ENCODE measurements around the gene PDLIM3.

PDLIM3 gene

DNA sequence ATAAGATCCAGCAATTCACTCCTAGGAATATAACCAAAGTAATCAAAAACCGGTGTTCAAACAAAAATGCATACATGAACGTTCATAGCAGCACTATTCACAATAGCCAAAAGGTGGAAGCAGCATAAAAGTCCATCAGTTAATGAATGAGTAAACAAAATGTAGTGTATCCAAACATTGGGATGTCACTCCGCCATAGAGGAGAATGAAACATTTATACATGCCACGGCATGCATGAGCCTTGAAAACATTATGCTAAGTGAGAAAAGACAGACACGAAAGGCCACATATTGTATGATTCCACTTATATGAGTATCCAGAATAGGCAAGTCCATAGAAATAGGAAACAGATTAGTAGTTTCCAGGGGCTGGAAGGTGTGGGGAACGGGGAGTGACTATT lies 11.0 kb upstream of the PDLIM3 start:
- Histone ChIP-seq H2BK15ac (ENCODE audit: low read length) (no peak overlapping the region), H3K4me1 (ENCODE audit: control insufficient read depth in 2 of 2, insufficient read depth in 1 of 2, low read depth in 1 of 2, low read length in 2 of 2) (peaks cover 3 to 4% of the 10 kb centered on the region in 2 donors), H3K4me2 (ENCODE audit: insufficient read depth, low read length, poor library complexity, severe bottlenecking) (no peak overlapping the region), H3K18ac (ENCODE audit: low read length) (no peak overlapping the region), H3K23ac (ENCODE audit: low read depth, low read length, poor library complexity) (no peak overlapping the region), H3K27ac (replicated peaks; ENCODE audit: low read length) (no peak overlapping the region), H2BK5ac (ENCODE audit: low read length) (no peak overlapping the region), H3K79me1 (ENCODE audit: low read depth, low read length) (no peaks in the 10 kb centered on the region), H2BK12ac (ENCODE audit: low read length) (no peak overlapping the region), H3K4ac (ENCODE audit: low read length) (no peak overlapping the region), H3K36me3 (replicated peaks in 1 of 2; ENCODE audit: control insufficient read depth in 2 of 2, insufficient read depth in 2 of 2, low read length in 2 of 2) (no peaks in the 10 kb centered on the region), H2BK120ac (ENCODE audit: low read depth, low read length) (no peak overlapping the region), H4K91ac (ENCODE audit: low read depth, low read length, poor library complexity) (no peak overlapping the region), H3K27me3 (ENCODE audit: control insufficient read depth in 3 of 3, insufficient read depth in 3 of 3, low read depth in 1 of 3, low read length in 3 of 3) (peaks cover 0 to 7% (median 0%) of the 10 kb centered on the region in 3 experiments), H2AK5ac (ENCODE audit: low read depth, low read length) (no peak overlapping the region), H3K9me3 (replicated peaks in 1 of 2; ENCODE audit: control insufficient read depth in 2 of 2, insufficient read depth in 1 of 2, low read depth in 1 of 2, low read length in 2 of 2) (no peaks in the 10 kb centered on the region), H3K9ac (ENCODE audit: low read depth, low read length, poor library complexity) (no peak overlapping the region), H3K14ac (ENCODE audit: low read length) (no peak overlapping the region), H2AFZ (ENCODE audit: low read length) (no peak overlapping the region), H3K4me3 (ENCODE audit: low read length in 2 of 2) (no peak overlapping the region), H4K8ac (ENCODE audit: low read depth, low read length) (no peak overlapping the region)
- no peak for DNase-seq (ENCODE audit: low spot score)
- no CpG with 5 or more reads among the region's 6 CpGs for WGBS, 2 donors (ENCODE audit: extremely low coverage in 2 of 2, insufficient read length in 2 of 2, insufficient replicate concordance in 1 of 2)

DNA sequence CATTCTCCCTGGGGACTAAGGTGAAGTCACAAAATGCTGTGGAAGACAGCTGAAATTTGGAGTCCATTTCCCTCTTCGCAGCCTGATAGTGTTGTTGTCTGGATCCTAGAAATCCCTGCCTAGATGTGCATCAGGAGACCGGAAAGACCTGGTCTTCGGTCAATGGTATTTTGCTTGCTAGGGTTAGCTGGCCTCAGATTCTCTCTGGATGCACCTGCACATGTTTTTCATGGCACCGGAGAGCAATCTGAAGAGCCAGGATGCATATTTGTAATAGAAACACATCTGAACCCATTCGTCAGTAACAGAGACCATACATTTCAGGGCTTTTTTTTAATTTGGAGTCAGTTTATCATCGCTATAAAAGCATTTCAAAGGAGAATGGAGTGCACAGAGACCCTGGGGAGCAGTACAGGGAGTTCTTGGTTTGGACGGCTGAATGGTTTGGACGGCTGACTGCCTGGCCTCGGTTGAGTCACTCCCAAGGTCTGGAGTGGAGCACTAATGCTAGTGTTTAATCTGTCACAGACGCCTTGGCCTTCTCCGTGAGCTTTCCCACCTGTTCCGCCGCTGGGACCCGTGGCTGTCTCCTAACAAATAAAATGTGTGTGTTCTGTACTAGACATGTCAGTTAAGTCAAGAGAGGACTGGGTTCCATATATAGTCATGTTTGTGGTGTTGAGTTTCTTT lies 7.5 kb upstream of the PDLIM3 start:
- H4K8ac ChIP-seq (ENCODE audit: low read depth, low read length) = no peak overlapping the region
- H2AK5ac ChIP-seq (ENCODE audit: low read depth, low read length) = no peak overlapping the region
- H3K9me3 ChIP-seq (replicated peaks in 1 of 2; ENCODE audit: control insufficient read depth in 2 of 2, insufficient read depth in 1 of 2, low read depth in 1 of 2, low read length in 2 of 2) = no peaks in the 10 kb centered on the region
- H3K4me3 ChIP-seq (ENCODE audit: low read length in 2 of 2) = no peak overlapping the region
- DNase-seq (ENCODE audit: low spot score) = no peak
- no peak overlapping the region for H2BK15ac ChIP-seq (ENCODE audit: low read length)
- no peaks in the 10 kb centered on the region for H3K79me1 ChIP-seq (ENCODE audit: low read depth, low read length)
- H2BK120ac ChIP-seq (ENCODE audit: low read depth, low read length) = no peak overlapping the region
- H3K23ac ChIP-seq (ENCODE audit: low read depth, low read length, poor library complexity) = no peak overlapping the region
- no peak overlapping the region for H3K4me2 ChIP-seq (ENCODE audit: insufficient read depth, low read length, poor library complexity, severe bottlenecking)
- peaks cover 5 to 9% of the 10 kb centered on the region in 2 donors for H3K4me1 ChIP-seq (ENCODE audit: control insufficient read depth in 2 of 2, insufficient read depth in 1 of 2, low read depth in 1 of 2, low read length in 2 of 2)
- no peaks in the 10 kb centered on the region for H3K36me3 ChIP-seq (replicated peaks in 1 of 2; ENCODE audit: control insufficient read depth in 2 of 2, insufficient read depth in 2 of 2, low read length in 2 of 2)
- H3K9ac ChIP-seq (ENCODE audit: low read depth, low read length, poor library complexity) = no peak overlapping the region
- WGBS, 2 donors (ENCODE audit: extremely low coverage in 2 of 2, insufficient read length in 2 of 2, insufficient replicate concordance in 1 of 2) = no CpG with 5 or more reads among the region's 14 CpGs
- no peak overlapping the region for H3K4ac ChIP-seq (ENCODE audit: low read length)
- H3K14ac ChIP-seq (ENCODE audit: low read length) = no peak overlapping the region
- no peak overlapping the region for H3K18ac ChIP-seq (ENCODE audit: low read length)
- H3K27ac ChIP-seq (replicated peaks; ENCODE audit: low read length) = no peak overlapping the region
- peak overlapping the region; percentile 86 for H2AFZ ChIP-seq (ENCODE audit: low read length)
- no peak overlapping the region for H2BK12ac ChIP-seq (ENCODE audit: low read length)
- peaks cover 0 to 36% (median 0%) of the 10 kb centered on the region in 3 experiments for H3K27me3 ChIP-seq (ENCODE audit: control insufficient read depth in 3 of 3, insufficient read depth in 3 of 3, low read depth in 1 of 3, low read length in 3 of 3)
- no peak overlapping the region for H2BK5ac ChIP-seq (ENCODE audit: low read length)
- H4K91ac ChIP-seq (ENCODE audit: low read depth, low read length, poor library complexity) = no peak overlapping the region

DNA sequence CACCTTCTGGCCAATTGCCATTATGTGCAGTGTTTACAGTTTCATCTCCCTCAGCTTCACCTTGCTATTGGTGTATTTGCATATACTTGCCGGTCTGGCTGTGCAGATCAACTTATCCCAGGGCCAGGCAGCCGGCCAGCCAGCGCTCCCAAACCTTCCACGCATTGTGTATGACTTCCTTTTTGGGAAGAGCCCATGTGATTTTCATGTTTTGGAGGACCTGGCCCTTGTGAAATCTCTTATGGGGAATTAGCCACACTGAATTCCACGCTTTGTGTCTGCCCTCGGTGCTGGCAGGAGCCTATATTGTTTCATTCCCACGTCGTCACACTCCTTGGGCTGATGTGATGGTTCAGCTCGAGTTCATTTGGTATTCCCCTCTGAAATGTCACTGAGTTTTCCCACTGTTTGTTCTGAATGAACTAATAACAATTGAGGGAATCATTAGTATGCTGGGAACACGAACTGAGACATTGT lies 6.0 kb upstream of the PDLIM3 start:
- no peak for DNase-seq (ENCODE audit: low spot score)
- peak overlapping the region; percentile 86 for H2AFZ ChIP-seq (ENCODE audit: low read length)
- H3K27me3 ChIP-seq (ENCODE audit: control insufficient read depth in 3 of 3, insufficient read depth in 3 of 3, low read depth in 1 of 3, low read length in 3 of 3) = peaks cover 0 to 48% (median 1%) of the 10 kb centered on the region in 3 experiments
- peaks cover 5 to 9% of the 10 kb centered on the region in 2 donors for H3K4me1 ChIP-seq (ENCODE audit: control insufficient read depth in 2 of 2, insufficient read depth in 1 of 2, low read depth in 1 of 2, low read length in 2 of 2)
- H3K36me3 ChIP-seq (replicated peaks in 1 of 2; ENCODE audit: control insufficient read depth in 2 of 2, insufficient read depth in 2 of 2, low read length in 2 of 2) = no peaks in the 10 kb centered on the region
- no peak overlapping the region for H2BK15ac ChIP-seq (ENCODE audit: low read length)
- H3K23ac ChIP-seq (ENCODE audit: low read depth, low read length, poor library complexity) = no peak overlapping the region
- H3K9ac ChIP-seq (ENCODE audit: low read depth, low read length, poor library complexity) = no peak overlapping the region
- H3K4me3 ChIP-seq (ENCODE audit: low read length in 2 of 2) = peak overlapping the region in 1 of 2 donors; percentile 25
- H2AK5ac ChIP-seq (ENCODE audit: low read depth, low read length) = no peak overlapping the region
- no peak overlapping the region for H2BK5ac ChIP-seq (ENCODE audit: low read length)
- no peak overlapping the region for H3K14ac ChIP-seq (ENCODE audit: low read length)
- no peak overlapping the region for H3K4me2 ChIP-seq (ENCODE audit: insufficient read depth, low read length, poor library complexity, severe bottlenecking)
- no peak overlapping the region for H4K91ac ChIP-seq (ENCODE audit: low read depth, low read length, poor library complexity)
- H2BK12ac ChIP-seq (ENCODE audit: low read length) = no peak overlapping the region
- no peak overlapping the region for H2BK120ac ChIP-seq (ENCODE audit: low read depth, low read length)
- no peak overlapping the region for H3K18ac ChIP-seq (ENCODE audit: low read length)
- H3K27ac ChIP-seq (replicated peaks; ENCODE audit: low read length) = no peak overlapping the region
- no peak overlapping the region for H3K4ac ChIP-seq (ENCODE audit: low read length)
- WGBS, 2 donors (ENCODE audit: extremely low coverage in 2 of 2, insufficient read length in 2 of 2, insufficient replicate concordance in 1 of 2) = no CpG with 5 or more reads among the region's 10 CpGs
- no peaks in the 10 kb centered on the region for H3K9me3 ChIP-seq (replicated peaks in 1 of 2; ENCODE audit: control insufficient read depth in 2 of 2, insufficient read depth in 1 of 2, low read depth in 1 of 2, low read length in 2 of 2)
- no peaks in the 10 kb centered on the region for H3K79me1 ChIP-seq (ENCODE audit: low read depth, low read length)
- H4K8ac ChIP-seq (ENCODE audit: low read depth, low read length) = no peak overlapping the region

DNA sequence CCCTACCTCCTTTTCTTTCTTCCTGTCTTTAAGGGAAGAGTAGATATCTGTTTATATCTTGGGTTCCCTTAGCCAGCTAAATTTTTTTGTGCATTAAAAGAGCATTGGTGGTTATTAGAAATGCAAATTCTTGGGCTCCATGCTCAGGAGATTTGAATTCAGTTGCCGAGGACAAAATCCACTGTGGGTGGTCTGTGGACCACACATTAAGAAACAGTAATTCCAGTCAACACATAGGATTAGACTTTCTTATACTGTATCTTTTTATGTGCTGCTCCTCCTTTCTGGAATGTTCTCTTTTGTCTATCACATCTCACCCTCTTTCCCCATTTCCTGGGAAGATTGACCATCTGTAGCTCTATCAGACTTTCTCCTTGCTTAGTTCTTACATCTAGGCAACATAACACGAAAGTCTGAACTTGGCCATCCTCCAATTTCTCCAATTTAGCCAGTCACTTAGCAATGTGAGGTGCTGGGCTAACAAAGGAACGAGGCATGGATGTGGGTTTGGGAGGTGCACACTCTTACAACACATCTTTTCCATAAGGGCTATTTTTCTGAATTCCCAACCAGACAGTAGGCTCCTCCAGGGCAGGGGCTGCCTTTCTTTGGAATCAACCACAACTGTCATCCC lies 5.3 kb upstream of the PDLIM3 start:
- H2BK120ac ChIP-seq (ENCODE audit: low read depth, low read length) = no peak overlapping the region
- no peak overlapping the region for H3K4me3 ChIP-seq (ENCODE audit: low read length in 2 of 2)
- no peak overlapping the region for H3K18ac ChIP-seq (ENCODE audit: low read length)
- no peak overlapping the region for H2BK15ac ChIP-seq (ENCODE audit: low read length)
- H4K8ac ChIP-seq (ENCODE audit: low read depth, low read length) = no peak overlapping the region
- no peak overlapping the region for H3K27ac ChIP-seq (replicated peaks; ENCODE audit: low read length)
- no peak overlapping the region for H3K14ac ChIP-seq (ENCODE audit: low read length)
- no CpG with 5 or more reads among the region's 3 CpGs for WGBS, 2 donors (ENCODE audit: extremely low coverage in 2 of 2, insufficient read length in 2 of 2, insufficient replicate concordance in 1 of 2)
- H2BK12ac ChIP-seq (ENCODE audit: low read length) = no peak overlapping the region
- H3K79me1 ChIP-seq (ENCODE audit: low read depth, low read length) = no peaks in the 10 kb centered on the region
- no peak overlapping the region for H3K4me2 ChIP-seq (ENCODE audit: insufficient read depth, low read length, poor library complexity, severe bottlenecking)
- H3K9me3 ChIP-seq (replicated peaks in 1 of 2; ENCODE audit: control insufficient read depth in 2 of 2, insufficient read depth in 1 of 2, low read depth in 1 of 2, low read length in 2 of 2) = no peaks in the 10 kb centered on the region
- no peak for DNase-seq (ENCODE audit: low spot score)
- no peak overlapping the region for H3K4ac ChIP-seq (ENCODE audit: low read length)
- H3K9ac ChIP-seq (ENCODE audit: low read depth, low read length, poor library complexity) = no peak overlapping the region
- H3K27me3 ChIP-seq (ENCODE audit: control insufficient read depth in 3 of 3, insufficient read depth in 3 of 3, low read depth in 1 of 3, low read length in 3 of 3) = peaks cover 0 to 55% (median 6%) of the 10 kb centered on the region in 3 experiments
- H3K4me1 ChIP-seq (ENCODE audit: control insufficient read depth in 2 of 2, insufficient read depth in 1 of 2, low read depth in 1 of 2, low read length in 2 of 2) = peaks cover 5 to 9% of the 10 kb centered on the region in 2 donors
- no peak overlapping the region for H4K91ac ChIP-seq (ENCODE audit: low read depth, low read length, poor library complexity)
- H3K23ac ChIP-seq (ENCODE audit: low read depth, low read length, poor library complexity) = no peak overlapping the region
- H2BK5ac ChIP-seq (ENCODE audit: low read length) = no peak overlapping the region
- H2AK5ac ChIP-seq (ENCODE audit: low read depth, low read length) = no peak overlapping the region
- peak overlapping the region; percentile 86 for H2AFZ ChIP-seq (ENCODE audit: low read length)
- H3K36me3 ChIP-seq (replicated peaks in 1 of 2; ENCODE audit: control insufficient read depth in 2 of 2, insufficient read depth in 2 of 2, low read length in 2 of 2) = no peaks in the 10 kb centered on the region
